PC-3 (cell line): ENCODE results near the gene ABTB2. TPM values are rescaled to one million over a fixed set of nuclear protein-coding genes. Genes with fewer than 3 reads are reported as not detected.

ENCODE experiments used
- ATAC-seq: fragments of 200-7000 bp; cut with Tn5 transposase; 2 replicates; pipeline ENCODE4 v1.9.1; 2020; ENCODE audit warnings: mild to moderate bottlenecking, moderate library complexity
- BruUV-seq: library from RNA; stranded (reverse); fragments of 400-500 nt; replicated peaks from 2 replicates; lab custom pipeline; 2021; lab: Mats Ljungman, UMichigan
- CTCF ChIA-PET: fragments of 300-600 bp; sonication (Branson Sonifier 250); formaldehyde crosslinking; loops from one replicate; lab custom pipeline; 2022; ENCODE audit warnings: antibody characterized with exemption; lab: Charles Lee
- POLR2A ChIA-PET: fragments of 300-600 bp; sonication (Branson Sonifier 250); formaldehyde crosslinking; loops from one replicate; lab custom pipeline; 2022; ENCODE audit warnings: antibody characterized with exemption; ENCODE audit not compliant: unreplicated experiment; lab: Charles Lee
- DNase-seq: peaks from one replicate; pipeline ENCODE4 v3.0.0-alpha.2; 2015
- H2AFZ ChIP-seq: fragments of 300-600 bp; sonication (generic); 2 replicates; pipeline ENCODE4 v1.6.0; 2016; ENCODE audit warnings: antibody characterized with exemption, low read length
- H3F3A ChIP-seq: fragments of 300-600 bp; sonication (generic); one replicate; pipeline ENCODE4 v1.6.0; 2017; ENCODE audit warnings: antibody characterized with exemption, low read length, control low read depth, mild to moderate bottlenecking; ENCODE audit not compliant: unreplicated experiment
- H3K27ac ChIP-seq: fragments of 300-600 bp; sonication (generic); 2 replicates; pipeline ENCODE4 v1.5.1; 2016; ENCODE audit warnings: mild to moderate bottlenecking, low read length
- H3K27me3 ChIP-seq: fragments of 300-600 bp; sonication (generic); 2 replicates; pipeline ENCODE4 v1.6.1; 2016; ENCODE audit warnings: low read length, mixed read lengths
- H3K36me3 ChIP-seq: fragments of 300-600 bp; sonication (generic); 2 replicates; pipeline ENCODE4 v1.6.1; 2016; ENCODE audit warnings: low read depth, mixed run types, low read length, mixed read lengths
- H3K4me1 ChIP-seq: fragments of 300-600 bp; sonication (generic); 2 replicates; pipeline ENCODE4 v1.5.1; 2016; ENCODE audit warnings: low read length; ENCODE audit not compliant: insufficient read depth
- H3K4me2 ChIP-seq: fragments of 300-600 bp; sonication (generic); 2 replicates; pipeline ENCODE4 v1.6.0; 2016; ENCODE audit warnings: low read length
- H3K4me3 ChIP-seq: fragments of 300-600 bp; sonication (generic); 2 replicates; pipeline ENCODE4 v1.5.1; 2016; ENCODE audit warnings: mild to moderate bottlenecking, low read length, mixed read lengths
- H3K79me2 ChIP-seq: fragments of 300-600 bp; sonication (generic); 2 replicates; pipeline ENCODE4 v1.6.1; 2017; ENCODE audit warnings: low read length, mixed read lengths
- H3K9ac ChIP-seq: fragments of 300-600 bp; sonication (generic); 2 replicates; pipeline ENCODE4 v1.6.0; 2016; ENCODE audit warnings: mild to moderate bottlenecking, low read length
- H3K9me2 ChIP-seq: fragments of 300-600 bp; sonication (generic); replicated peaks from 2 replicates; pipeline ENCODE4 v1.6.1; 2016; ENCODE audit warnings: mixed run types, low read length, mixed read lengths
- H3K9me3 ChIP-seq: fragments of 300-600 bp; sonication (generic); 2 replicates; pipeline ENCODE4 v1.6.1; 2016; ENCODE audit warnings: low read length, mixed read lengths
- H4K20me1 ChIP-seq: fragments of 300-600 bp; sonication (generic); 2 replicates; pipeline ENCODE4 v1.6.1; 2016; ENCODE audit warnings: low read length, mixed read lengths
- EZH2 ChIP-seq: fragments of 300-600 bp; sonication (generic); IDR thresholded peaks from one replicate; pipeline ENCODE4 v1.6.1; 2017; ENCODE audit warnings: antibody characterized with exemption, mild to moderate bottlenecking, low read length; ENCODE audit not compliant: unreplicated experiment
- EZH2phosphoT487 ChIP-seq: fragments of 300-600 bp; sonication (generic); IDR thresholded peaks from 2 replicates; pipeline ENCODE4 v1.6.1; 2018; ENCODE audit warnings: mild to moderate bottlenecking, antibody characterized with exemption, low read length, borderline replicate concordance
- intact Hi-C: fragments of 100-400 bp; cut with micrococcal nuclease; formaldehyde crosslinking; loops from 2 replicates; pipeline ENCODE4 v1.9.0; 2023
- total RNA-seq: library from RNA; depleted of rRNA; stranded (reverse); fragments of >200 nt; gene quantifications from 2 replicates; pipeline ENCODE4 v1.2.3, GENCODE V29; 2014
- TF ChIP-seq, protein P1 (sequence below): fragments of 300-600 bp; sonication (generic); conservative IDR thresholded peaks from 2 replicates; pipeline ENCODE4 v1.5.1; 2017; ENCODE audit warnings: antibody characterized with exemption, low read depth, mild to moderate bottlenecking, low read length

Gene ABTB2
- total RNA-seq, 1 experiment from 2014 or later, result 5.2 TPM

DNA sequence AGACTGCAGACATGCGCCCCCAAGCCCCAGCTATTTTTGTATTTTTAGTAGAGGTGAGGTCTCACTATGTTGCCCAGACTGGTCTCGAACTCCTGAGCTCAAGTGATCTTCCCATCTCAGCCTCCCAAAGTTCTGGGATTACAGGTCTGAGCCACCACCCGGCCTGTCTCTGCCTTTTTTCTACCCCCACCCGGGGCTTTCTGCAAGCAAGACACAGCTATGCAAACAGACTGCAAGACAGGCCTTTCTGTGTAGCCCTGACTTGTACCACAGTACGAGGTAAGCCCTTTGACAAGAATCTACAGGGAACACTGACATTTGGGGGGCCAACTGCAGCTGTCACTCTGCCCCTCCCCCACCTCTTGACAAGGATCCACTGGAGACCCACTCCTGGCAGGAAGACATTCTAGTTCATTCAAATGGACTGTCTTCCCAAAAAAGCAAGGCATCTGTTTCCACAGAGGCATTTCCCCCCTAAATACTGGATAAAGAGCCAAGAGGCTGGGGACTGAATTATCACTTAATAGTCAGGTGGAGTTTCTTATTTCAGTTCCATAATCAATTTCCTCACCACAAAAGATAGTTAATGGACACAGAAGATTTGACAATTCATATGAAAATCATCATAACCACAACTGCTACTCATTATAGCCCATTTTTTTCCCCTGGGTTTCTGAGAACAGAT is 118.2 kb downstream of the ABTB2 start:
- ChIA-PET CTCF (interaction anchor here (1.2 kb wide), 1 partner anchor 253 kb away, joined by 3 read pairs; no protein-coding TSS in a partner anchor), POLR2A (no interaction called here)
- H3F3A ChIP-seq, result no peaks in the 10 kb centered on the region
- no peaks in the 10 kb centered on the region for H3K9me3 ChIP-seq
- no peak overlapping the region for H3K27ac ChIP-seq
- H3K4me3 ChIP-seq, result no peak overlapping the region
- intact Hi-C loops, result no loop called here
- H2AFZ ChIP-seq, result no peak overlapping the region
- H3K79me2 ChIP-seq, result peaks cover 9% of the 10 kb centered on the region; the same call in 1 of the 2 replicates
- DNase-seq (no peak), ATAC-seq (no peak)
- no peak overlapping the region for H3K4me2 ChIP-seq
- BruUV-seq, result no TSS peak
- no peaks in the 10 kb centered on the region for H3K36me3 ChIP-seq
- TF ChIP-seq, protein P1, sequence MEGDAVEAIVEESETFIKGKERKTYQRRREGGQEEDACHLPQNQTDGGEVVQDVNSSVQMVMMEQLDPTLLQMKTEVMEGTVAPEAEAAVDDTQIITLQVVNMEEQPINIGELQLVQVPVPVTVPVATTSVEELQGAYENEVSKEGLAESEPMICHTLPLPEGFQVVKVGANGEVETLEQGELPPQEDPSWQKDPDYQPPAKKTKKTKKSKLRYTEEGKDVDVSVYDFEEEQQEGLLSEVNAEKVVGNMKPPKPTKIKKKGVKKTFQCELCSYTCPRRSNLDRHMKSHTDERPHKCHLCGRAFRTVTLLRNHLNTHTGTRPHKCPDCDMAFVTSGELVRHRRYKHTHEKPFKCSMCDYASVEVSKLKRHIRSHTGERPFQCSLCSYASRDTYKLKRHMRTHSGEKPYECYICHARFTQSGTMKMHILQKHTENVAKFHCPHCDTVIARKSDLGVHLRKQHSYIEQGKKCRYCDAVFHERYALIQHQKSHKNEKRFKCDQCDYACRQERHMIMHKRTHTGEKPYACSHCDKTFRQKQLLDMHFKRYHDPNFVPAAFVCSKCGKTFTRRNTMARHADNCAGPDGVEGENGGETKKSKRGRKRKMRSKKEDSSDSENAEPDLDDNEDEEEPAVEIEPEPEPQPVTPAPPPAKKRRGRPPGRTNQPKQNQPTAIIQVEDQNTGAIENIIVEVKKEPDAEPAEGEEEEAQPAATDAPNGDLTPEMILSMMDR, result no peak
- TF ChIP-seq EZH2 (no peak), EZH2phosphoT487 (no peak)
- H3K9ac ChIP-seq, result no peak overlapping the region
- peaks cover 30% of the 10 kb centered on the region for H3K4me1 ChIP-seq
- no peaks in the 10 kb centered on the region for H3K27me3 ChIP-seq
- no peaks in the 10 kb centered on the region for H4K20me1 ChIP-seq
- no peaks in the 10 kb centered on the region for H3K9me2 ChIP-seq

DNA sequence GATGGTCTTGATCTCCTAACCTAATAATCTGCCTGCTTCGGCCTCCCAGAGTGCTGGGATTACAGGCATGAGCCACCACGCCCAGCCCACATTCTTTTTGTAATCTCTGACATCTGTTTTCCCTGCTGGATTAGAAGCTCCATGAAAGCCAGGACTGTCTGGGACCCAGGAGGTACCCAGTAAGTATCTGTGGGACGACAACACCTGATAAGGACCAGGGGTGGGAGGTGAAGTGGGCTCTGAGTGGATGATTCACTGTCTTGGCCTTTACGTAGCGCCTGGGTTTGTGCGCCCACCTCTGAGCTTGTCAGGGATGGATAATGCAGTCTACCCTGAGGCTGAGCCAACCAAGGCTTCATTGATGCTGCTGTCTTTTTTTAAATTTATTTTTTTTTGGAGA is 118.8 kb downstream of the ABTB2 start:
- Histone ChIP-seq H3K9me3 (no peaks in the 10 kb centered on the region), H4K20me1 (no peaks in the 10 kb centered on the region), H3K4me3 (no peak overlapping the region), H3K27ac (no peak overlapping the region), H3K9me2 (no peaks in the 10 kb centered on the region), H3K9ac (no peak overlapping the region), H3K36me3 (no peaks in the 10 kb centered on the region), H3K4me1 (peaks cover 30% of the 10 kb centered on the region), H3F3A (no peaks in the 10 kb centered on the region), H3K4me2 (no peak overlapping the region), H2AFZ (no peak overlapping the region), H3K79me2 (peaks cover 9% of the 10 kb centered on the region; the same call in 1 of the 2 replicates), H3K27me3 (no peaks in the 10 kb centered on the region)
- intact Hi-C loops, result no loop called here
- POLR2A ChIA-PET, result no interaction called here
- no TSS peak for BruUV-seq
- CTCF ChIA-PET, result interaction anchor here (1.2 kb wide), 1 partner anchor 254 kb away, joined by 3 read pairs; no protein-coding TSS in a partner anchor
- ATAC-seq, result no peak
- no peak for DNase-seq
- TF ChIP-seq, protein P1, result no peak
- no peak for TF ChIP-seq EZH2
- no peak for TF ChIP-seq EZH2phosphoT487

DNA sequence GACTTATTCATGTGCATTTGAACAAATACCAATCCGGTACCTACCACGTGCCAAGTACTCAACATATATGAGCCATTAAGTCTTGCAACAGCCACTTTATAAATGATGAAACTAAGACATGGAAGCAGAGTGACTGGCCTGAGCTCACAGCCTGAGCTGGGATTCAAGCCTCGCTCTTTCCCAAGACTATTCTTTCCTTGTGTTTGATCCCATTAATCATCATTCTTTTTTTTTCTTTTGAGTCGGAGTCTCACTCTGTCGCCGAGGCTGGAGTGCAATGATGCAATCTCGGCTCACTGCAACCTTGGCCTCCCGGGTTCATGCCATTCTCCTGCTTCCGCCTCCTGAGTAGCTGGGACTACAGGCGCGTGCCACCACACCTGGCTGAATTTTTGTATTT is 119.3 kb downstream of the ABTB2 start:
- no TSS peak for BruUV-seq
- H3K27me3 ChIP-seq, result no peaks in the 10 kb centered on the region
- H3K4me3 ChIP-seq, result no peak overlapping the region
- no peak for ATAC-seq
- H3K79me2 ChIP-seq, result peaks cover 9% of the 10 kb centered on the region; the same call in 1 of the 2 replicates
- H3K4me1 ChIP-seq, result peaks cover 29% of the 10 kb centered on the region
- H3K9me3 ChIP-seq, result no peaks in the 10 kb centered on the region
- no peaks in the 10 kb centered on the region for H3K36me3 ChIP-seq
- ChIA-PET CTCF (interaction anchor here (1.2 kb wide), 1 partner anchor 254 kb away, joined by 3 read pairs; no protein-coding TSS in a partner anchor), POLR2A (no interaction called here)
- H2AFZ ChIP-seq, result no peak overlapping the region
- no peak overlapping the region for H3K27ac ChIP-seq
- H4K20me1 ChIP-seq, result no peaks in the 10 kb centered on the region
- H3F3A ChIP-seq, result no peaks in the 10 kb centered on the region
- TF ChIP-seq, protein P1, result no peak
- TF ChIP-seq EZH2phosphoT487 (no peak), EZH2 (no peak)
- no peak for DNase-seq
- H3K4me2 ChIP-seq, result no peak overlapping the region
- no peak overlapping the region for H3K9ac ChIP-seq
- intact Hi-C loops, result no loop called here
- H3K9me2 ChIP-seq, result no peaks in the 10 kb centered on the region
